ENCODE measurements around the gene HJV. TPM values are rescaled to one million over a fixed set of nuclear protein-coding genes. Genes with fewer than 3 reads are reported as not detected.

Gene HJV
- total RNA-seq, 1 donor from 2014 or later, result 111 TPM

GRCh38 chr1:145977016-145977415, 44.5 kb downstream of the HJV start:
- no peak for DNase-seq

DNA sequence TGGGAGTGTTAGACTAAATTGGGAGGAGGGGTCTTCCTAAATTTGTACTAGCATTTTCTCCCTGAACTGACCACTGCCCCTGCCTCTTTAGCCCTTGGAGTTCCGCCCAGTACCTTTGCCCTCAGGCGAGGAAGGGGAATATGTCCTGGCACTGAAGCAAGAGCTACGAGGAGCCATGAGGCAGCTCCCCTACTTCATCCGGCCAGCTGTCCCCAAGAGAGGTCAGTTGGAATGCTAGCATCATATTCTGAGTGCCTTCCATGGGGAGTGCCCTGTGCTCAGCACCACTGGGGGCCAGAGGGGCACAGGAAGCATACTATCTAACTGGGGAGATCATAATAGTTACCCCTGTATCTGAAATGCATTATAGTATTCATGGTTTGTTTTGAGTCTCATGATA, 46.3 kb downstream of the HJV start:
- peak; percentile 50 for DNase-seq

DNA sequence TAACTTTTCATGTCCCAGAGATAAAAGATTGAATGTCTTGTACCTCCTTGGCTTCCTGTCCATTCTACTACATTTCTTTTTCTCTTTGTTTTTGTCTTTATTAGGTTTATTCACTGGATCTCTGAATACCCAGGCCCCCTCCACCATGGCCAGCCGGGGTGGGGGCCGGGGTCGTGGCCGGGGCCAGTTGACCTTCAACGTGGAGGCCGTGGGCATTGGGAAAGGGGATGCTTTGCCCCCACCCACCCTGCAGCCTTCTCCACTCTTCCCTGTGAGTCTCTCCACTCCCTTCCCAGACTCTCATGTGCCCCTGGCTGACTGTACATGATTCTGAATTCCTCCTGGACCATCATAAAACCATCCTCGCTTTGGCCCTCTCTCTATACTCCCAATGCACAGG, 46.8 kb downstream of the HJV start:
- DNase-seq, result no peak

DNA sequence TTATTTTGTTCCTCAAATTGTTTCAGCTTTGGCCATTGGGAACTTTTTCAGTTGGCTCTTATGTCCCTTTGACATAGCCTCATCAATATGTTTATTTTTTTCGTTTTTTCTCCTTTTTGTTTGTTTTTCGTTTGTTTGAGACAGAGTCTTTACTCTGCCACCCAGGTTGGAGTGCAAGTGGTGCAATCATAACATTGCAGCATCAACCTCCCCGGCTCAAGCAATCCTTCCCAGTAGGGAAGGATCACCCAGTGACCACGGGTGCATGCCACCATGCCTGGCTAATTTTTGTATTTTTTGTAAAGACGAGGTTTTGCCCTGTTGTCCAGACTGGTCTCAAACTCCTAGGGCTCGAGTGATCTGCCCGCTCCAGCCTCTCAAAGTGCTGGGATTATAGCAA, 49.0 kb downstream of the HJV start:
- DNase-seq, result no peak

Small RNA genes within 50 kb of the gene (small RNA-seq; reads per million reads assigned to genes)
- 3.5 reads per million, percentile 91 among the genes with 10 or more reads in this experiment for gene RNVU1-6 (ENCODE audit: low replicate concordance)

Other genes starting within 250 kb of the HJV start
- gene RNF115, start 197.6 kb downstream of the HJV start, total RNA-seq, result 18.5 TPM
- 25.3 TPM for gene POLR3C, start 197.5 kb downstream of the HJV start, total RNA-seq
- gene NUDT17, start 176.1 kb downstream of the HJV start, total RNA-seq, result 14.0 TPM
- 19.0 TPM for gene PIAS3, start 162.7 kb downstream of the HJV start, total RNA-seq
- gene ANKRD35, start 135.9 kb downstream of the HJV start, total RNA-seq, result 13.1 TPM
- 6.6 TPM for gene ITGA10, start 111.7 kb downstream of the HJV start, total RNA-seq
- 24.6 TPM for gene PEX11B, start 103.0 kb downstream of the HJV start, total RNA-seq
- gene RBM8A, start 94.3 kb downstream of the HJV start, total RNA-seq, result 133 TPM
- 28.3 TPM for gene LIX1L, start 63.7 kb downstream of the HJV start, total RNA-seq
- gene ANKRD34A, start 57.2 kb downstream of the HJV start, total RNA-seq, result 0.51 TPM
- 20.1 TPM for gene POLR3GL, start 57.0 kb downstream of the HJV start, total RNA-seq
- gene TXNIP, start 25.2 kb downstream of the HJV start, total RNA-seq, result 834 TPM
- 2.9 TPM for gene NBPF10, start 123.1 kb upstream of the HJV start, total RNA-seq
- 94.4 TPM for gene NOTCH2NLA, start 207.3 kb upstream of the HJV start, total RNA-seq

All from tongue (tissue), 3 donors.